ENCODE measurements around the gene DMAP1. TPM values are rescaled to one million over a fixed set of nuclear protein-coding genes. Genes with fewer than 3 reads are reported as not detected.

Gene DMAP1
- total and polyA plus RNA-seq, 9 of the 15 experiments (the other 6 are each of a cell fraction or from before 2014, with no cell fraction given): 1.5 to 51.2 (median 30.3) TPM

- Histone ChIP-seq H3K4me2 (ENCODE audit: insufficient read depth, low read length) (no peak overlapping the region), H3K9me1 (ENCODE audit: control insufficient read depth, insufficient read depth, low read length) (no peaks in the 10 kb centered on the region), H3K9me3 (replicated peaks; ENCODE audit: control insufficient read depth, insufficient read depth, low read depth, low read length) (no peaks in the 10 kb centered on the region), H4K20me1 (replicated peaks; ENCODE audit: control insufficient read depth, insufficient read depth, low read length) (peaks cover 12% of the 10 kb centered on the region; the same call in 1 of the 2 replicates), H3K4me1 (replicated peaks in 1 of 2; ENCODE audit: control insufficient read depth in 2 of 2, insufficient read depth in 2 of 2, low read length in 2 of 2) (peaks cover 0 to 18% of the 10 kb centered on the region in 2 experiments; a peak in 2 of 5 replicates), H3K27ac (ENCODE audit: extremely low read depth, low read depth, low read length) (no peak overlapping the region), H2AFZ (ENCODE audit: low read depth, low read length) (no peak overlapping the region), H3K27me3 (ENCODE audit: control insufficient read depth in 2 of 2, insufficient read depth in 2 of 2, low read length in 2 of 2) (no peaks in the 10 kb centered on the region), H3K4me3 (no peak overlapping the region), H3K36me3 (ENCODE audit: control insufficient read depth, insufficient read depth, low read length) (peaks cover 5% of the 10 kb centered on the region; the same call in 2 of the 3 replicates), H3K79me2 (ENCODE audit: control insufficient read depth, insufficient read depth, low read length) (no peaks in the 10 kb centered on the region), H3K9ac (ENCODE audit: insufficient read depth in 1 of 2, low read depth in 2 of 2, low read length in 2 of 2) (peak overlapping the region in 1 of 2 experiments; percentile 35; a peak in 1 of 4 replicates)
- FAIRE-seq: no peak
- intact Hi-C loops (cut with micrococcal nuclease): no loop called here
- 72% methylated on average over 7 of the region's 7 CpGs for WGBS (ENCODE audit: insufficient coverage, low coverage, missing lambda C conversion rate)
- BruUV-seq (replicated peaks): no TSS peak
- POLR2A ChIA-PET: interaction anchor here (0.8 to 1.8 kb wide), 4 partner anchors 10 to 256 kb away, joined by 3 to 5 read pairs (median 4); no protein-coding TSS in a partner anchor
- ATAC-seq: peak; percentile 78
- TF ChIP-seq LARP7 (IDR thresholded peaks at IDR 0.05): no peak
- TF ChIP-seq CTCF (IDR thresholded peaks at IDR 0.05 in 2 of 3, conservative IDR thresholded peaks at IDR 0.05 in 1 of 3; ENCODE audit: insufficient read depth in 2 of 3, low read depth in 1 of 3, low read length in 3 of 3): 0 out of 6 replicates have a peak, but pooled peaks of 1 of the 3 experiments have one; percentile 5
- no peak for TF ChIP-seq NFYB (IDR thresholded peaks at IDR 0.05; ENCODE audit: extremely low read depth, insufficient read length)
- peak; percentile 89 for TF ChIP-seq NFIC (IDR thresholded peaks at IDR 0.05)
- TF ChIP-seq NFE2 (IDR thresholded peaks at IDR 0.05; ENCODE audit: low read depth): no peak
- TF ChIP-seq ESRRB (CRISPR knock-in tag; IDR thresholded peaks at IDR 0.05; ENCODE audit: borderline replicate concordance): no peak
- TF ChIP-seq CXXC5 (CRISPR knock-in tag; IDR thresholded peaks at IDR 0.05): no peak
- TF ChIP-seq, protein P1, sequence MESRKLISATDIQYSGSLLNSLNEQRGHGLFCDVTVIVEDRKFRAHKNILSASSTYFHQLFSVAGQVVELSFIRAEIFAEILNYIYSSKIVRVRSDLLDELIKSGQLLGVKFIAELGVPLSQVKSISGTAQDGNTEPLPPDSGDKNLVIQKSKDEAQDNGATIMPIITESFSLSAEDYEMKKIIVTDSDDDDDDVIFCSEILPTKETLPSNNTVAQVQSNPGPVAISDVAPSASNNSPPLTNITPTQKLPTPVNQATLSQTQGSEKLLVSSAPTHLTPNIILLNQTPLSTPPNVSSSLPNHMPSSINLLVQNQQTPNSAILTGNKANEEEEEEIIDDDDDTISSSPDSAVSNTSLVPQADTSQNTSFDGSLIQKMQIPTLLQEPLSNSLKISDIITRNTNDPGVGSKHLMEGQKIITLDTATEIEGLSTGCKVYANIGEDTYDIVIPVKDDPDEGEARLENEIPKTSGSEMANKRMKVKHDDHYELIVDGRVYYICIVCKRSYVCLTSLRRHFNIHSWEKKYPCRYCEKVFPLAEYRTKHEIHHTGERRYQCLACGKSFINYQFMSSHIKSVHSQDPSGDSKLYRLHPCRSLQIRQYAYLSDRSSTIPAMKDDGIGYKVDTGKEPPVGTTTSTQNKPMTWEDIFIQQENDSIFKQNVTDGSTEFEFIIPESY (CRISPR knock-in tag; IDR thresholded peaks at IDR 0.05): peak; percentile 81
- peak; percentile 38 to 49 (median 44) for DNase-seq (ENCODE audit: extremely low read depth in 1 of 4, low spot score in 3 of 4)
- CTCF ChIA-PET (ENCODE audit: low intra/inter-chr PET ratio): no interaction called here
- in situ Hi-C loops (cut with MboI): no loop called here
These were observed 36.3 kb downstream of the DMAP1 start for GRCh38 chr1:44249543-44249942.

Measured in K562 (cell line).